H1 (cell line): Measurements from ENCODE around the gene WFDC1. TPM values are rescaled to one million over a fixed set of nuclear protein-coding genes. Genes with fewer than 3 reads are reported as not detected.

Experiments
- CTCF ChIA-PET: fragments of 300-600 bp; sonication (Branson Sonifier 250); formaldehyde crosslinking; loops from one replicate; lab custom pipeline; 2021; ENCODE audit not compliant: partially characterized antibody; lab: Charles Lee
- POLR2A ChIA-PET: fragments of 300-600 bp; sonication (Branson Sonifier 250); formaldehyde crosslinking; loops from one replicate; lab custom pipeline; 2021; ENCODE audit warnings: inconsistent platforms; ENCODE audit not compliant: partially characterized antibody; lab: Charles Lee
- DNase-seq, 2 experiments: peaks; one replicate each; pipeline versions ENCODE4 v3.0.0 to v3.0.0-alpha.2; 2010 to 2022; ENCODE audit warnings: low spot score in 2 of 2, low read depth in 1 of 2, mixed read lengths in 1 of 2
- FAIRE-seq: peaks from 2 replicates; lab custom pipeline; 2011; peaks lifted over from hg19 to GRCh38; lab: Jason Lieb, UNC
- H2AFZ ChIP-seq: 2 replicates; pipeline ENCODE4 v1.8.1; 2012; ENCODE audit warnings: low read length, inconsistent platforms
- H2AK5ac ChIP-seq: 2 replicates; pipeline ENCODE4 v1.6.1; 2013; ENCODE audit warnings: low read depth, low read length
- H2BK120ac ChIP-seq: replicated peaks from 2 replicates; pipeline ENCODE3; 2013; ENCODE audit warnings: low read depth, low read length, inconsistent platforms
- H2BK12ac ChIP-seq: 2 replicates; pipeline ENCODE4 v1.6.1; 2013; ENCODE audit warnings: low read depth, low read length
- H2BK15ac ChIP-seq: 2 replicates; pipeline ENCODE4 v1.6.1; 2013; ENCODE audit warnings: low read length
- H2BK20ac ChIP-seq: 2 replicates; pipeline ENCODE4 v1.6.1; 2013; ENCODE audit warnings: low read length
- H2BK5ac ChIP-seq: 2 replicates; pipeline ENCODE4 v1.6.1; 2013; ENCODE audit warnings: low read depth, low read length
- H3K14ac ChIP-seq: 2 replicates; pipeline ENCODE4 v1.6.1; 2013; ENCODE audit warnings: inconsistent platforms; ENCODE audit not compliant: insufficient read length
- H3K18ac ChIP-seq: 2 replicates; pipeline ENCODE4 v1.6.1; 2013; ENCODE audit warnings: low read length; ENCODE audit errors: extremely low read depth
- H3K23ac ChIP-seq: 2 replicates; pipeline ENCODE4 v1.6.1; 2013; ENCODE audit warnings: inconsistent platforms; ENCODE audit not compliant: insufficient read length
- H3K23me2 ChIP-seq: 2 replicates; pipeline ENCODE4 v1.6.1; 2013; ENCODE audit warnings: low read depth, low read length
- H3K27ac ChIP-seq: 2 replicates; pipeline ENCODE4 v1.6.1; 2011; ENCODE audit warnings: low read depth, low read length, inconsistent platforms
- H3K27me3 ChIP-seq, 4 experiments: replicated peaks in 1 of 4; 1 replicate in 1 of 4; 2 replicates in 3 of 4; pipeline versions ENCODE4 v1.6.1 to v1.8.1; 2011 to 2013; ENCODE audit warnings: low read length in 3 of 4, mild to moderate bottlenecking in 3 of 4, inconsistent platforms in 2 of 4, mixed read lengths in 2 of 4, moderate library complexity in 1 of 4; ENCODE audit not compliant: control insufficient read depth in 3 of 4, insufficient read depth in 3 of 4; ENCODE audit errors: extremely low read depth in 1 of 4
- H3K36me3 ChIP-seq, 4 experiments: 2 replicates each; pipeline versions ENCODE4 v1.6.1 to v1.8.1; 2011 to 2013; ENCODE audit warnings: mild to moderate bottlenecking in 4 of 4, low read length in 3 of 4, moderate library complexity in 2 of 4, control low read depth in 1 of 4, inconsistent platforms in 1 of 4; ENCODE audit not compliant: insufficient read depth in 4 of 4, control insufficient read depth in 2 of 4
- H3K4ac ChIP-seq: replicated peaks from 2 replicates; pipeline ENCODE3; 2013; ENCODE audit warnings: low read length, low read depth, mixed read lengths, inconsistent platforms; ENCODE audit not compliant: insufficient read length
- H3K4me1 ChIP-seq, 4 experiments: replicated peaks in 1 of 4; 1 replicate in 1 of 4; 2 replicates in 3 of 4; pipeline versions ENCODE4 v1.6.1 to v1.8.1; 2011 to 2013; ENCODE audit warnings: low read length in 3 of 4, inconsistent platforms in 2 of 4, mixed read lengths in 1 of 4; ENCODE audit not compliant: insufficient read depth in 4 of 4, control insufficient read depth in 3 of 4
- H3K4me2 ChIP-seq, 2 experiments: 2 replicates each; pipeline versions ENCODE4 v1.6.1 to v1.8.1; 2011 to 2013; ENCODE audit warnings: low read depth in 2 of 2, low read length in 2 of 2, control low read depth in 1 of 2, inconsistent platforms in 1 of 2, mild to moderate bottlenecking in 1 of 2; ENCODE audit not compliant: insufficient read depth in 1 of 2
- H3K4me3 ChIP-seq, 4 experiments: fragments of 200-600, 300-600 bp in 1 of 4; sonication (generic), shearing (Covaris generic), sonication (Bioruptor Twin) in 1 of 4; 2 replicates each; pipeline versions ENCODE4 v1.5.1 to v1.8.1; 2011 to 2016; ENCODE audit warnings: low read length in 4 of 4, low read depth in 3 of 4, control low read depth in 2 of 4, inconsistent platforms in 2 of 4, mild to moderate bottlenecking in 2 of 4, mixed read lengths in 1 of 4, moderate library complexity in 1 of 4; ENCODE audit not compliant: insufficient read depth in 2 of 4; ENCODE audit errors: extremely low read depth in 1 of 4
- H3K56ac ChIP-seq: replicated peaks from 2 replicates; pipeline ENCODE3; 2013; ENCODE audit warnings: low read depth, mild to moderate bottlenecking, mixed read lengths, low read length, inconsistent platforms; ENCODE audit not compliant: insufficient read length
- H3K79me1 ChIP-seq: 2 replicates; pipeline ENCODE4 v1.6.1; 2013; ENCODE audit warnings: low read depth, low read length, control low read depth
- H3K79me2 ChIP-seq, 2 experiments: 2 replicates each; pipeline versions ENCODE4 v1.6.1 to v1.8.1; 2012 to 2013; ENCODE audit warnings: low read length in 2 of 2, mild to moderate bottlenecking in 2 of 2, inconsistent platforms in 1 of 2; ENCODE audit not compliant: insufficient read depth in 2 of 2, control insufficient read depth in 1 of 2
- H3K9ac ChIP-seq, 4 experiments: replicated peaks in 1 of 4; 1 replicate in 1 of 4; 2 replicates in 3 of 4; pipeline versions ENCODE4 v1.6.1 to v1.8.1; 2011 to 2013; ENCODE audit warnings: low read depth in 3 of 4, low read length in 3 of 4, control low read depth in 2 of 4, mild to moderate bottlenecking in 2 of 4, moderate library complexity in 2 of 4, inconsistent platforms in 1 of 4; ENCODE audit errors: extremely low read depth in 1 of 4
- H3K9me3 ChIP-seq, 2 experiments: 2 replicates each; pipeline versions ENCODE4 v1.6.1 to v1.8.1; 2012 to 2013; ENCODE audit warnings: mild to moderate bottlenecking in 2 of 2, moderate library complexity in 2 of 2, control low read depth in 1 of 2, inconsistent platforms in 1 of 2, low read depth in 1 of 2, low read length in 1 of 2, mixed read lengths in 1 of 2; ENCODE audit not compliant: insufficient read depth in 2 of 2
- H4K20me1 ChIP-seq, 2 experiments: replicated peaks in 1 of 2; 2 replicates each; pipeline versions ENCODE3 to v1.8.1; 2011 to 2013; ENCODE audit warnings: inconsistent platforms in 2 of 2, low read length in 2 of 2, mild to moderate bottlenecking in 1 of 2; ENCODE audit not compliant: insufficient read depth in 2 of 2, control insufficient read depth in 1 of 2
- H4K5ac ChIP-seq: 2 replicates; pipeline ENCODE4 v1.6.1; 2013; ENCODE audit warnings: low read length, low read depth, mixed read lengths, inconsistent platforms; ENCODE audit not compliant: insufficient read length
- H4K8ac ChIP-seq: 2 replicates; pipeline ENCODE4 v1.8.0; 2013; ENCODE audit warnings: mild to moderate bottlenecking, moderate library complexity, low read length, inconsistent platforms; ENCODE audit not compliant: insufficient read depth; ENCODE audit errors: extremely low read depth
- H4K91ac ChIP-seq: replicated peaks from 2 replicates; pipeline ENCODE3; 2013; ENCODE audit warnings: low read length, mixed read lengths, inconsistent platforms; ENCODE audit not compliant: insufficient read length
- CEBPB ChIP-seq: IDR thresholded peaks from 2 replicates; pipeline ENCODE4 v1.6.1; 2012; ENCODE audit warnings: low read depth, low read length
- CHD1 ChIP-seq: IDR thresholded peaks from 2 replicates; pipeline ENCODE4 v1.6.1; 2012; ENCODE audit warnings: low read depth, low read length, improper control_type of control experiment
- CREB1 ChIP-seq: IDR thresholded peaks from 2 replicates; pipeline ENCODE4 v1.6.1; 2012; ENCODE audit warnings: inconsistent platforms
- EP300 ChIP-seq, 2 experiments: IDR thresholded peaks; 1 replicate in 1 of 2; 2 replicates in 1 of 2; pipeline ENCODE4 v1.6.1; 2011 to 2012; ENCODE audit warnings: low read depth in 2 of 2, low read length in 2 of 2, mild to moderate bottlenecking in 2 of 2, borderline replicate concordance in 1 of 2, inconsistent platforms in 1 of 2, moderate library complexity in 1 of 2
- EZH2 ChIP-seq: fragments of 200-600 bp; sonication (generic); IDR thresholded peaks from 2 replicates; pipeline ENCODE4 v1.7.1; 2012; ENCODE audit warnings: low read depth, mild to moderate bottlenecking, moderate library complexity, low read length, inconsistent platforms; ENCODE audit not compliant: severe bottlenecking
- FOSL1 ChIP-seq: IDR thresholded peaks from 2 replicates; pipeline ENCODE4 v1.6.1; 2011; ENCODE audit warnings: mild to moderate bottlenecking, low read depth, low read length, moderate library complexity; ENCODE audit not compliant: insufficient read depth
- RXRA ChIP-seq: IDR thresholded peaks from 2 replicates; pipeline ENCODE4 v1.6.1; 2011; ENCODE audit warnings: low read depth, mild to moderate bottlenecking, low read length, moderate library complexity; ENCODE audit not compliant: insufficient read depth
- SIRT6 ChIP-seq: IDR thresholded peaks from one replicate; pipeline ENCODE4 v1.7.1; 2012; ENCODE audit warnings: low read length, inconsistent platforms
- SP2 ChIP-seq: IDR thresholded peaks from 2 replicates; pipeline ENCODE4 v1.6.1; 2012; ENCODE audit warnings: mild to moderate bottlenecking, low read length, inconsistent platforms
- TAF1 ChIP-seq: IDR thresholded peaks from 2 replicates; pipeline ENCODE4 v1.6.1; 2011; ENCODE audit warnings: mild to moderate bottlenecking, low read depth, low read length
- WGBS, 2 experiments: shearing (Covaris generic) in 1 of 2; methylation state at CpG; one replicate each; pipeline versions ENCODE4 v1.1.6 to v1.1.7; 2013 to 2015; ENCODE audit warnings: low lambda C conversion rate in 2 of 2, mixed read lengths in 2 of 2, inconsistent platforms in 1 of 2, low coverage in 1 of 2, missing lambda C conversion rate in 1 of 2; ENCODE audit not compliant: insufficient replicate concordance in 2 of 2, insufficient coverage in 1 of 2, insufficient read length in 1 of 2; ENCODE audit errors: extremely low coverage in 1 of 2, missing lambda C conversion rate in 1 of 2; 5-methylcytosine and 5-hydroxymethylcytosine counted together
- polyA plus RNA-seq, 7 experiments: library from polyadenylated mRNA; depleted of rRNA in 3 of 7; stranded (reverse) in 5 of 7; unstranded in 2 of 7; fragments of >200 nt in 5 of 7; fragments of 200-250 nt in 2 of 7; gene quantifications; 1 replicate in 5 of 7; 2 replicates in 1 of 7; 4 replicates in 1 of 7; pipeline versions ENCODE4 v1.2.1 to v1.2.3, GENCODE V29; 2011 to 2013; ENCODE audit warnings: missing spikeins in 2 of 7, mixed read lengths in 2 of 7
- total RNA-seq: library from RNA; stranded (reverse); fragmentation: NEBNext Ultra II Directional; extraction: Animal tissue kit (Norgen Biotek cat#: 25700); gene quantifications from 2 replicates; pipeline ENCODE4 v1.2.1, GENCODE V29; 2021
- TF ChIP-seq, protein P1 (sequence below): IDR thresholded peaks from 2 replicates; pipeline ENCODE4 v1.6.1; 2011; ENCODE audit warnings: low read length, improper control_type of control experiment

Gene WFDC1
- total and polyA plus RNA-seq, 2 of the 8 experiments (the other 6 are each of a cell fraction or from before 2014, with no cell fraction given): 0.70 to 1.1 TPM

DNA sequence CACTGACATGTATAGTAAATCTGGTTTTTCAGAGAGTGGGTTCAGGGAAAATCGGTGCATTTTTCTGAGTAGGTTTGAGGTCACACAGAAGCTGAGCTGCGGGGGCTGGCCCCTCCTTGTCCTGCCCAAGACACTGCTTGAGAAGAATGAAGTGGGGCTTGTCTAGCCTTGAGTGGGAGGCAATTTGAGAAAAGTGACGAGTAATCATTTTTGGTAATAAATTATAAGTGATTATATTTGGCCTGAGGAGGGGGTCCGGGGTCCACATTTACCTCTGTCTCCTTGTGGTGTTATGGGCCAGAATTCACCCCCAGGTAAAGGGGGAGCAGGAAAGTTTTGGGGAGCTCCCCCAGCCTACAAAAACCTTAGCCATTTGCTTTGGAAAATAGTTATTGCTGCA, 28.1 kb downstream of the WFDC1 start:
- Histone ChIP-seq H4K5ac (no peak overlapping the region), H3K23ac (no peak overlapping the region), H2BK20ac (no peak overlapping the region), H3K79me1 (no peaks in the 10 kb centered on the region), H3K27ac (no peak overlapping the region), H3K36me3 (no peaks in the 10 kb centered on the region), H3K4me1 (no peaks in the 10 kb centered on the region; a peak in 1 of 7 replicates), H3K4ac (no peak overlapping the region), H2BK15ac (no peak overlapping the region), H3K18ac (no peak overlapping the region), H3K14ac (no peak overlapping the region), H4K91ac (no peak overlapping the region), H3K79me2 (no peaks in the 10 kb centered on the region), H2BK120ac (no peak overlapping the region), H4K8ac (no peak overlapping the region), H3K9ac (no peak overlapping the region), H3K4me2 (no peak overlapping the region), H3K9me3 (peaks cover 0 to 6% of the 10 kb centered on the region in 2 experiments; a peak in 2 of 4 replicates), H2BK12ac (no peak overlapping the region), H2AFZ (no peak overlapping the region), H2AK5ac (no peak overlapping the region), H3K23me2 (peaks cover 17% of the 10 kb centered on the region; the same call in 1 of the 2 replicates), H3K27me3 (no peaks in the 10 kb centered on the region), H3K4me3 (no peak overlapping the region), H4K20me1 (peaks cover 0 to 4% of the 10 kb centered on the region in 2 experiments), H2BK5ac (no peak overlapping the region), H3K56ac (no peak overlapping the region)
- no peak for FAIRE-seq
- POLR2A ChIA-PET: no interaction called here
- CTCF ChIA-PET: no interaction called here
- TF ChIP-seq EZH2: no peak
- TF ChIP-seq SP2: no peak
- TF ChIP-seq RXRA: no peak
- TF ChIP-seq TAF1: no peak
- no peak for TF ChIP-seq CREB1
- TF ChIP-seq EP300 (IDR thresholded peaks at IDR 0.05; ENCODE audit: borderline replicate concordance in 1 of 2, low read depth in 2 of 2, low read length in 2 of 2): no peak
- no peak for TF ChIP-seq FOSL1
- TF ChIP-seq CHD1: no peak
- no peak for TF ChIP-seq SIRT6
- no peak for TF ChIP-seq CEBPB
- TF ChIP-seq, protein P1, sequence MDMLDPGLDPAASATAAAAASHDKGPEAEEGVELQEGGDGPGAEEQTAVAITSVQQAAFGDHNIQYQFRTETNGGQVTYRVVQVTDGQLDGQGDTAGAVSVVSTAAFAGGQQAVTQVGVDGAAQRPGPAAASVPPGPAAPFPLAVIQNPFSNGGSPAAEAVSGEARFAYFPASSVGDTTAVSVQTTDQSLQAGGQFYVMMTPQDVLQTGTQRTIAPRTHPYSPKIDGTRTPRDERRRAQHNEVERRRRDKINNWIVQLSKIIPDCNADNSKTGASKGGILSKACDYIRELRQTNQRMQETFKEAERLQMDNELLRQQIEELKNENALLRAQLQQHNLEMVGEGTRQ: no peak
- 89% methylated on average over 4 of the region's 4 CpGs; no CpG with 5 or more reads in 1 of the 2 experiments for whole genome bisulfite sequencing, 2 experiments
- DNase-seq: no peak
